CD4-positive, alpha-beta T cell treated with Interleukin-17A for 4 hours (primary cell): ENCODE results near the gene CLCA2.
A peak's percentile ranks its signal among the peaks of the same experiment; 100 is the strongest.

ENCODE experiments used
- DNase-seq: peaks from one replicate; pipeline ENCODE4 v3.0.0-alpha.2; 2020; ENCODE audit warnings: mixed read lengths

The CLCA2 gene

GRCh38 chr1:86429835-86430234 is 5.9 kb downstream of the CLCA2 start:
- no peak for DNase-seq

- DNase-seq, result no peak
These were observed 6.4 kb downstream of the CLCA2 start for GRCh38 chr1:86430376-86430775.

- DNase-seq, result no peak
These were observed 10.1 kb downstream of the CLCA2 start for GRCh38 chr1:86434059-86434458.

- no peak for DNase-seq
These were observed 11.4 kb downstream of the CLCA2 start for GRCh38 chr1:86435327-86435726.

- no peak for DNase-seq
These were observed 12.1 kb downstream of the CLCA2 start for GRCh38 chr1:86436041-86436440.

GRCh38 chr1:86441581-86441980 is 17.6 kb downstream of the CLCA2 start:
- DNase-seq, result peak; percentile 51

GRCh38 chr1:86441997-86442396 is 18.0 kb downstream of the CLCA2 start:
- no peak for DNase-seq

- no peak for DNase-seq
These were observed 21.9 kb downstream of the CLCA2 start for GRCh38 chr1:86445919-86446318.

GRCh38 chr1:86447198-86447790 is 23.3 kb downstream of the CLCA2 start:
- DNase-seq, result no peak

- no peak for DNase-seq
These were observed 24.7 kb downstream of the CLCA2 start for GRCh38 chr1:86448670-86449069.

GRCh38 chr1:86449103-86449502 is 25.1 kb downstream of the CLCA2 start:
- DNase-seq, result no peak

- DNase-seq, result no peak
These were observed 26.9 kb downstream of the CLCA2 start for GRCh38 chr1:86450847-86451246.

- no peak for DNase-seq
These were observed 29.7 kb downstream of the CLCA2 start for GRCh38 chr1:86453664-86454063.

GRCh38 chr1:86455073-86455472 is 31.1 kb downstream of the CLCA2 start:
- DNase-seq, result no peak

- DNase-seq, result no peak
These were observed 37.0 kb downstream of the CLCA2 start for GRCh38 chr1:86460998-86461397.

- DNase-seq, result no peak
These were observed 37.5 kb downstream of the CLCA2 start for GRCh38 chr1:86461482-86461881.

GRCh38 chr1:86464819-86465218 is 40.8 kb downstream of the CLCA2 start:
- DNase-seq, result no peak

GRCh38 chr1:86466109-86466844 is 42.3 kb downstream of the CLCA2 start:
- DNase-seq, result no peak

GRCh38 chr1:86466986-86467385 is 43.0 kb downstream of the CLCA2 start:
- no peak for DNase-seq

GRCh38 chr1:86468501-86468977 is 44.6 kb downstream of the CLCA2 start, which contains the start of gene CLCA1:
TSS of gene CLCA1 (plus strand) at chr1:86468927. CDS start at chr1:86468972, 45 bp downstream.
- DNase-seq, result no peak

- no peak for DNase-seq
These were observed 46.9 kb downstream of the CLCA2 start for GRCh38 chr1:86470859-86471258.

- no peak for DNase-seq
These were observed 47.3 kb downstream of the CLCA2 start for GRCh38 chr1:86471291-86471690.

- DNase-seq, result no peak
These were observed 48.2 kb downstream of the CLCA2 start for GRCh38 chr1:86472152-86472551.

- no peak for DNase-seq
These were observed 48.8 kb downstream of the CLCA2 start for GRCh38 chr1:86472767-86473166.

GRCh38 chr1:86477256-86477655 is 53.3 kb downstream of the CLCA2 start:
- DNase-seq, result no peak
